ENCODE measurements around the gene CCDC40.

DNA sequence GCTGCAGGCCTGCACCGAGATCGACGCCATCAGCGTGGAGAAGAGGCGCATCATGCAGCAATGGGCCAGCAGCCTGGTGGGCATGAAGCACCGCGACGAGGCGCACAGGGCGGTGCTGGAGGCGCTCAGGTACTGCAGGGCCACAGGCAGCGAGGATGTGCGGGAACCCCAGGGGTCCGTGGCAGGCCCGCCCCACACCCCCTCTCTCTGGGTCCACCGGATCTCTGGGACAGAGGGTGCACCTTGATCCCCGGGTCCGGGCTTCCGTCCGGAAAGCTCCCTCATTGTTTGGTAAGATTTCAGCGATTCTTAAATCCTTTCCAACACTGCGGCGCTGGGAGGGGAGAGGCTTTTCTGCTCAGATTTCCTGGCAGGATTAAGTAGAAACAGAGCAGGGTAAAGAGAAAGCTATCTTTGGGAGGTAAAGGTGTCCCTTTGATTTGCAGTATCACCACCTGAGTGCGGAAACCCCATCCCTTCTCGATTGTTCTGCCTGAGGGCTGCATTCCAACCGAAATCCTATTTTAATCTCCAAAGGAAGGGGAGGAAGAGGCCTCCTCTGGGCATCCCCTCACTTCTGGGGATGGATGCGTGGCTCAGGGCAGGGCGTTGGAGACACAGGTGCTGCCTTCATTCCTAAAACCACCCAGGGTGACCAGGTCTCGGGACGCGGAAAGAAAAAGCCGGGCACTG is 29.2 kb downstream of the CCDC40 start:
- TF ChIP-seq, protein P1, sequence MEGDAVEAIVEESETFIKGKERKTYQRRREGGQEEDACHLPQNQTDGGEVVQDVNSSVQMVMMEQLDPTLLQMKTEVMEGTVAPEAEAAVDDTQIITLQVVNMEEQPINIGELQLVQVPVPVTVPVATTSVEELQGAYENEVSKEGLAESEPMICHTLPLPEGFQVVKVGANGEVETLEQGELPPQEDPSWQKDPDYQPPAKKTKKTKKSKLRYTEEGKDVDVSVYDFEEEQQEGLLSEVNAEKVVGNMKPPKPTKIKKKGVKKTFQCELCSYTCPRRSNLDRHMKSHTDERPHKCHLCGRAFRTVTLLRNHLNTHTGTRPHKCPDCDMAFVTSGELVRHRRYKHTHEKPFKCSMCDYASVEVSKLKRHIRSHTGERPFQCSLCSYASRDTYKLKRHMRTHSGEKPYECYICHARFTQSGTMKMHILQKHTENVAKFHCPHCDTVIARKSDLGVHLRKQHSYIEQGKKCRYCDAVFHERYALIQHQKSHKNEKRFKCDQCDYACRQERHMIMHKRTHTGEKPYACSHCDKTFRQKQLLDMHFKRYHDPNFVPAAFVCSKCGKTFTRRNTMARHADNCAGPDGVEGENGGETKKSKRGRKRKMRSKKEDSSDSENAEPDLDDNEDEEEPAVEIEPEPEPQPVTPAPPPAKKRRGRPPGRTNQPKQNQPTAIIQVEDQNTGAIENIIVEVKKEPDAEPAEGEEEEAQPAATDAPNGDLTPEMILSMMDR (IDR thresholded peaks at IDR 0.05), result no peak
- no peak for TF ChIP-seq POLR2A (IDR thresholded peaks at IDR 0.05)
